IPS-20b (cell line): Measurements from ENCODE around the gene RRBP1.

ENCODE experiments used
- H3K27ac ChIP-seq: one replicate; pipeline ENCODE4 v1.5.1; 2013; ENCODE audit warnings: low read length
- H3K27me3 ChIP-seq: 2 replicates; pipeline ENCODE4 v1.6.1; 2013; ENCODE audit warnings: mild to moderate bottlenecking, low read length, inconsistent platforms; ENCODE audit not compliant: insufficient read depth
- H3K36me3 ChIP-seq: 2 replicates; pipeline ENCODE4 v1.6.1; 2013; ENCODE audit warnings: low read depth, mild to moderate bottlenecking, inconsistent platforms, low read length, moderate library complexity; ENCODE audit not compliant: insufficient read depth
- H3K4me1 ChIP-seq: 2 replicates; pipeline ENCODE4 v1.6.1; 2013; ENCODE audit warnings: mild to moderate bottlenecking, control low read depth, inconsistent platforms, low read length, moderate library complexity; ENCODE audit not compliant: insufficient read depth
- H3K4me3 ChIP-seq: 2 replicates; pipeline ENCODE4 v1.5.1; 2013; ENCODE audit warnings: mild to moderate bottlenecking, low read length, inconsistent platforms
- H3K9ac ChIP-seq: 2 replicates; pipeline ENCODE4 v1.6.1; 2013; ENCODE audit warnings: low read depth, mild to moderate bottlenecking, inconsistent platforms, low read length, moderate library complexity
- H3K9me3 ChIP-seq: 2 replicates; pipeline ENCODE4 v1.6.1; 2013; ENCODE audit warnings: mild to moderate bottlenecking, low read depth, low read length, inconsistent platforms; ENCODE audit not compliant: insufficient read depth

Gene RRBP1

GRCh38 chr20:17651760-17652388 is 30.2 kb downstream of the RRBP1 start:
- H3K36me3 ChIP-seq, result peaks cover 29% of the 10 kb centered on the region
- H3K9me3 ChIP-seq, result no peaks in the 10 kb centered on the region
- H3K4me1 ChIP-seq, result peaks cover 13% of the 10 kb centered on the region; the same call in 1 of the 2 replicates
- H3K27ac ChIP-seq, result no peak overlapping the region
- no peaks in the 10 kb centered on the region for H3K27me3 ChIP-seq
- no peak overlapping the region for H3K9ac ChIP-seq
- H3K4me3 ChIP-seq, result no peak overlapping the region

DNA sequence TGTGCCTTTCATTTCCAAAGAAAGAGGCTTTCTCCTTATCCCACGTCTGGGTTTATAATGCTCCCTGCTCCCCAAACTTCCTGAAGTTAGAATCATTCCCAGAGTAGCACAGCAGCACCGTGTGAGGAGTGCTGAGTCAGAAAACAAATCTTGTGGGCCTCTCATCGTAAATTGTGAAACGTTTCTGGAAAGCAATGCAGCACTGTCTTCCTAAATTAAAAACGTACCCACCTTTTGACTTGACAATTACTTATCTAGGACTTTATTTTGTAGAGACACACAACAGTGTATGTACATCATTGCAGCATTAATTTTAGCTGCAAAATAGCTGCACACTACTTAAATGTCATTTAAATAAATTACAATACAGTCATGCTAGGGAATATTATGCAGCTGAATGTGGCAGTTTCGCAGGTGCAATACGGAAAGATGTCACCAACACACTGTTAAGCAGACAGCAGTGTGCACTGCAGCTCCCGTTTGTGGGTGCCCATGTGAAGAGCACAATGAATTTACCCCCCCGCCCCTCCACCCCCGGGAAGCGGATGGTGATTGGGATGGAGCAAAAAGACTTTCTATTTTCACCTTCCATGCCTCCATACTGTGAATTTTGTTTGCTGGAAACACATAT is 30.8 kb downstream of the RRBP1 start:
- peaks cover 11% of the 10 kb centered on the region; the same call in 1 of the 2 replicates for H3K4me1 ChIP-seq
- H3K27ac ChIP-seq, result no peak overlapping the region

DNA sequence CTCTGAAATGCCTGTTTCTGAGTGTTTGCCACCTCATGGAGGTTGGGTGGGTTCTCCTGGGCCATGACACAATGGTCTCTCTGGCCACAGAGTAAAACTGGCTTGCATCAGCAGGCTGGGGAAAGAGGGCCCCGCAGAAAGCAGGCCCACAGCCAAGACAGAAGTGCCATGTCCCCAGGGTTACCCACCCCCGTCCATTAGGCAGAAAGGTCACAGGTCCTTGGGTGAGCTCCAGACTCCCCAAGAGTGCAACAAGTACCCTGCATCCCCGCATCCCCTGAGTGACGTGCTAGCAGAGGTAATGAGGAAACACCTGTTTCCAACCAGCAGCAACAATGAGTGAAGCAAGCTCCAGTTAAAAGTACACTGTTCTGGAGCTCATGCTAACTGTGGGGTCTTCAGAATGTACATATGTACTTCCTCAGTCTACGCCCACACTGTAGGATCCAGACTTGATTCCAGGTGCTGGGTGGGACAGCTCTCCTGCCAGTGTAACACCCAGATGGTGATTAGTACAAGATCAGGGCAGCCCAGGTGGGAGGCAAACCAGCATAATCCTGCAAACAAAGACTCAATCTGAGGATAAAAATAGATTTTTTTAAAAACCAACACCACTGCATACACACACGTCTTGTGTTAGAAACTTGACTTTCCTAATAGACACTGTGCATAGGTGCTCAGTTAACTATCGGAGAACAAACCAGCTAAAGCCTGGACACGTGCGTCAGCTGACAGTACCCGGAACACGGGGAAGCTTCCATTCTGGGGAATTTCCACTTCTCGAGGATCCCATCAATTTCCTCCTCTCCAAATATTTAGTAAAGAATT is 31.5 kb downstream of the RRBP1 start:
- Histone ChIP-seq H3K27ac (no peak overlapping the region), H3K36me3 (peaks cover 19% of the 10 kb centered on the region), H3K9me3 (no peaks in the 10 kb centered on the region), H3K4me3 (no peak overlapping the region), H3K27me3 (no peaks in the 10 kb centered on the region), H3K4me1 (peaks cover 6% of the 10 kb centered on the region; the same call in 1 of the 2 replicates), H3K9ac (no peak overlapping the region)

More for the DNA sequence above, 30.8 kb downstream of the RRBP1 start:
- Histone ChIP-seq H3K9me3 (no peaks in the 10 kb centered on the region), H3K9ac (no peak overlapping the region), H3K36me3 (peaks cover 23% of the 10 kb centered on the region), H3K4me3 (no peak overlapping the region), H3K27me3 (no peaks in the 10 kb centered on the region)

- Histone ChIP-seq H3K36me3 (peaks cover 15% of the 10 kb centered on the region; the same call in 1 of the 2 replicates), H3K27me3 (no peaks in the 10 kb centered on the region), H3K9me3 (no peaks in the 10 kb centered on the region), H3K9ac (no peak overlapping the region), H3K27ac (no peak overlapping the region), H3K4me3 (no peak overlapping the region), H3K4me1 (peaks cover 2% of the 10 kb centered on the region; the same call in 1 of the 2 replicates)
Measured at GRCh38 chr20:17648791-17649730, 33.0 kb downstream of the RRBP1 start.

DNA sequence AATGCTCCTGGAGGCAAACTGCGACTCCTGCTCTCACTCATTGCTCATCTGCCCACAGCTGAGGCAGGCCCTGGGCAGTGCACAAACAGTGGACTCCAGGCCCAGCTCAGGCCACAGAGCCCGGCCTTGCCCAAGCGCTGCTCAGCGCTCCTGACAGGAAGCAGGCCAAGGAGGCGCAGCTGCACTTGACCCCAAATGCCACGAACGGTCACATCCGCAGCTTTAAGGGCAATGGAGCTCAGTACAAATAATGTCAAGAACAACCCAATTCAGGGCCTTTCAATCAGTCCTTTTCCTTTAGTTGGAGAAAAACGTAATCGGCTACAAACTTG is 33.8 kb downstream of the RRBP1 start:
- H3K27ac ChIP-seq, result no peak overlapping the region
- H3K36me3 ChIP-seq, result peaks cover 13% of the 10 kb centered on the region; the same call in 1 of the 2 replicates
- H3K4me1 ChIP-seq, result peaks cover 2% of the 10 kb centered on the region; the same call in 1 of the 2 replicates
- H3K27me3 ChIP-seq, result no peaks in the 10 kb centered on the region
- no peak overlapping the region for H3K9ac ChIP-seq
- H3K9me3 ChIP-seq, result no peaks in the 10 kb centered on the region
- H3K4me3 ChIP-seq, result no peak overlapping the region

DNA sequence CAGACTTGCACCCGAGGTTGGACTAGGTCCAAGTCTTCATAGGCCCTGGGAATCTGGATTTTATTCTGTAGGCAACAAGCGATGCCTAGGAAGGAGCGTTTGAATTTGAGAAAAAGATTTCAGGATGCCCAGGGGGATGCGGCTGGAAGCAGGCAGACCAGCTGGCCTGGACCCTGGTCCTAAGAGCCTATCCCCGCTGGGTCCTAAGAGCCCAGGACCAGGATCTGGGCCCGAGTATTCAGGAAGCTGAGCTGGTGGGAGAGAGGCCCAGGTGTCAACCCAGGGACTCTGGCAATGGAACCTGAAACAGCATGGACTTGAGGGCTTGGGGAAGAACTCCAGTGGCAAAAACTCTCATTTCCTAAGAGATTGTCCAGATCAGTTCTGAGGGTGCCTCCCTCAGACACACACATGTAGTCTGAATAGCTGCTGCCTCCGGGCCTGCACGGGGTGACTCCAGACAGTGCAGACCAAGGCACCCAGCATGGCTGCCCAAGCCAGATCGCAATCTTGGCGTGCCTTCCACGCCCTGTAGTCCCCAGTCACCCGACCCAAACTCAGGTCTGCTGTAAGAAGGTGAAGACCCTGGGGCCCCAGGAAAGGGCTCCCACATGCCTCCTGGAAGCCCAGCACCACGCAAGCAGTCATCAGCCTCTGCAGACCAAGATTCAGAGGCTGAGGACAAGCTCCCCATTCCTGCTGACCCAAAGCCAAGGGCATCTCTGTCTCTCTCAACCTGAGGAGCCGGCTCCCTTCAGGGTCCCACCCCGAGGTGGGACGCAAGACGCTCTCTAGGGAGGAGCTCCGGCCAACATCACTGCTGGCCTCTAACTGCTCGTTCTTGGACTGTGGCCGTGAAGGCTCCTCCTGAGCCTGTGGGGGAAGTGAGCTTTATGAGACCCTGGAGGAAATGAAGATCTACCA is 34.4 kb downstream of the RRBP1 start:
- no peaks in the 10 kb centered on the region for H3K9me3 ChIP-seq
- H3K36me3 ChIP-seq, result peaks cover 19% of the 10 kb centered on the region
- H3K4me3 ChIP-seq, result no peak overlapping the region
- H3K4me1 ChIP-seq, result peaks cover 2% of the 10 kb centered on the region; the same call in 1 of the 2 replicates
- H3K27me3 ChIP-seq, result no peaks in the 10 kb centered on the region
- H3K27ac ChIP-seq, result no peak overlapping the region
- no peak overlapping the region for H3K9ac ChIP-seq

GRCh38 chr20:17646961-17647301 is 35.1 kb downstream of the RRBP1 start:
- Histone ChIP-seq H3K27ac (peak overlapping the region; percentile 29), H3K27me3 (no peaks in the 10 kb centered on the region), H3K9me3 (no peaks in the 10 kb centered on the region), H3K9ac (no peak overlapping the region), H3K36me3 (peaks cover 26% of the 10 kb centered on the region), H3K4me1 (peaks cover 2% of the 10 kb centered on the region; the same call in 1 of the 2 replicates), H3K4me3 (no peak overlapping the region)

GRCh38 chr20:17646209-17646960 is 35.7 kb downstream of the RRBP1 start:
- no peak overlapping the region for H3K4me3 ChIP-seq
- H3K9me3 ChIP-seq, result no peaks in the 10 kb centered on the region
- peaks cover 2% of the 10 kb centered on the region; the same call in 1 of the 2 replicates for H3K4me1 ChIP-seq
- H3K36me3 ChIP-seq, result peaks cover 31% of the 10 kb centered on the region
- no peak overlapping the region for H3K9ac ChIP-seq
- H3K27me3 ChIP-seq, result no peaks in the 10 kb centered on the region
- peak overlapping the region; percentile 29 for H3K27ac ChIP-seq

GRCh38 chr20:17645546-17646208 is 36.4 kb downstream of the RRBP1 start:
- H3K27ac ChIP-seq, result peak overlapping the region; percentile 29
- H3K4me1 ChIP-seq, result peaks cover 2% of the 10 kb centered on the region; the same call in 1 of the 2 replicates
- no peaks in the 10 kb centered on the region for H3K27me3 ChIP-seq
- H3K9ac ChIP-seq, result no peak overlapping the region
- H3K9me3 ChIP-seq, result no peaks in the 10 kb centered on the region
- H3K4me3 ChIP-seq, result no peak overlapping the region
- H3K36me3 ChIP-seq, result peaks cover 29% of the 10 kb centered on the region
